Thyroid gland (tissue), 4 donors: Measurements from ENCODE around the gene SLC22A7. TPM values are rescaled to one million over a fixed set of nuclear protein-coding genes. Genes with fewer than 3 reads are reported as not detected.

Source experiments
- DNase-seq, 2 donors: peaks; one replicate each; pipeline ENCODE4 v3.0.0-alpha.2; 2019
- H3K27ac ChIP-seq, 3 donors: fragments of 200-600 bp; sonication (generic); 1 replicate in 2 of 3; 2 replicates in 1 of 3; pipeline ENCODE4 v1.5.1; 2016 to 2019; ENCODE audit warnings: mild to moderate bottlenecking in 1 of 3, moderate library complexity in 1 of 3
- H3K27me3 ChIP-seq: fragments of 200-600 bp; sonication (generic); one replicate; pipeline ENCODE4 v1.5.1; 2019
- H3K36me3 ChIP-seq, 2 donors: fragments of 200-600 bp; sonication (generic); one replicate each; pipeline ENCODE4 v1.5.1; 2016 to 2019
- H3K4me1 ChIP-seq, 2 donors: fragments of 200-600 bp; sonication (generic); one replicate each; pipeline ENCODE4 v1.5.1; 2017 to 2019
- H3K4me3 ChIP-seq, 3 donors: fragments of 200-600 bp; sonication (generic); replicated peaks in 1 of 3; 1 replicate in 2 of 3; 2 replicates in 1 of 3; pipeline ENCODE4 v1.5.1; 2016; ENCODE audit warnings: mild to moderate bottlenecking in 1 of 3
- H3K9me3 ChIP-seq: fragments of 200-600 bp; sonication (generic); one replicate; pipeline ENCODE4 v1.5.1; 2017
- POLR2A ChIP-seq, 2 donors: fragments of 450-650 bp; IDR thresholded peaks; one replicate each; pipeline ENCODE4 v1.6.1; 2017; ENCODE audit warnings: antibody characterized with exemption in 2 of 2, mild to moderate bottlenecking in 2 of 2, moderate library complexity in 1 of 2
- WGBS, 2 donors: methylation state at CpG; one replicate each; pipeline ENCODE4 v1.1.5; 2017; 5-methylcytosine and 5-hydroxymethylcytosine counted together
- intact Hi-C: fragments of 100-400 bp; cut with DNase I; formaldehyde crosslinking; loops from one replicate; pipeline ENCODE4 v1.15.1; 2023
- total RNA-seq, 4 donors: library from RNA; depleted of rRNA; stranded (reverse); fragments of >200 nt; gene quantifications; one replicate each; pipeline ENCODE4 v1.2.3, GENCODE V29; 2016
- TF ChIP-seq, protein P1 (sequence below), 6 experiments: fragments of 200-600 bp in 3 of 6; fragments of 450-650 bp in 3 of 6; sonication (generic) in 3 of 6; IDR thresholded peaks; one replicate each; pipeline ENCODE4 v1.5.1; 2016 to 2019; ENCODE audit warnings: antibody characterized with exemption in 6 of 6, mild to moderate bottlenecking in 2 of 6, inconsistent platforms in 1 of 6, moderate library complexity in 1 of 6

The SLC22A7 gene
- total RNA-seq, 4 donors from 2014 or later = not detected

DNA sequence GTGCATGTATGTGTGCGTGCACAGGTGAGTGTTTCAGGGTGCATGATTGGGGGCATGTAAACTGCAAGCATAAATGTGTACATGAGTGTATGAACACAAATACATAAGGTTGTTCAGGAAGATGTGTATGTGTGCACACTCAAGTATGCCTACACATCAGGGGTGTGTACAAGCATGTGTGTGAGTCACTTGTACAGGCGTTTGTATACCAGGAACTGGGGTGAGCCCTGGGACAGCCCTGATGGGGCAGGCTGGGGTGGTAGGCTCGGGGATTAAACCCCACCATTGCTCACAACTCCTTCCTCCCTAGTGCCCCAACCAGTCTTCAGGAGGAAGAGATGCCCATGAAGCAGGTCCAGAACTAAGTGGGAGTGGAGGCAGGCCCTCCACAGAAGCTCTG, 6.3 kb downstream of the SLC22A7 start:
- Histone ChIP-seq H3K9me3 (no peaks in the 10 kb centered on the region), H3K27me3 (no peaks in the 10 kb centered on the region), H3K36me3 (no peaks in the 10 kb centered on the region), H3K4me1 (peaks cover 9 to 12% of the 10 kb centered on the region in 2 donors), H3K27ac (no peak overlapping the region), H3K4me3 (no peak overlapping the region)
- intact Hi-C loops = no loop called here
- no peak for DNase-seq
- TF ChIP-seq, protein P1, sequence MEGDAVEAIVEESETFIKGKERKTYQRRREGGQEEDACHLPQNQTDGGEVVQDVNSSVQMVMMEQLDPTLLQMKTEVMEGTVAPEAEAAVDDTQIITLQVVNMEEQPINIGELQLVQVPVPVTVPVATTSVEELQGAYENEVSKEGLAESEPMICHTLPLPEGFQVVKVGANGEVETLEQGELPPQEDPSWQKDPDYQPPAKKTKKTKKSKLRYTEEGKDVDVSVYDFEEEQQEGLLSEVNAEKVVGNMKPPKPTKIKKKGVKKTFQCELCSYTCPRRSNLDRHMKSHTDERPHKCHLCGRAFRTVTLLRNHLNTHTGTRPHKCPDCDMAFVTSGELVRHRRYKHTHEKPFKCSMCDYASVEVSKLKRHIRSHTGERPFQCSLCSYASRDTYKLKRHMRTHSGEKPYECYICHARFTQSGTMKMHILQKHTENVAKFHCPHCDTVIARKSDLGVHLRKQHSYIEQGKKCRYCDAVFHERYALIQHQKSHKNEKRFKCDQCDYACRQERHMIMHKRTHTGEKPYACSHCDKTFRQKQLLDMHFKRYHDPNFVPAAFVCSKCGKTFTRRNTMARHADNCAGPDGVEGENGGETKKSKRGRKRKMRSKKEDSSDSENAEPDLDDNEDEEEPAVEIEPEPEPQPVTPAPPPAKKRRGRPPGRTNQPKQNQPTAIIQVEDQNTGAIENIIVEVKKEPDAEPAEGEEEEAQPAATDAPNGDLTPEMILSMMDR (IDR thresholded peaks at IDR 0.05) = no peak
- no peak for TF ChIP-seq POLR2A (IDR thresholded peaks at IDR 0.05)
- WGBS, 2 donors = 80 to 84% methylated on average over 3 of the region's 3 CpGs

DNA sequence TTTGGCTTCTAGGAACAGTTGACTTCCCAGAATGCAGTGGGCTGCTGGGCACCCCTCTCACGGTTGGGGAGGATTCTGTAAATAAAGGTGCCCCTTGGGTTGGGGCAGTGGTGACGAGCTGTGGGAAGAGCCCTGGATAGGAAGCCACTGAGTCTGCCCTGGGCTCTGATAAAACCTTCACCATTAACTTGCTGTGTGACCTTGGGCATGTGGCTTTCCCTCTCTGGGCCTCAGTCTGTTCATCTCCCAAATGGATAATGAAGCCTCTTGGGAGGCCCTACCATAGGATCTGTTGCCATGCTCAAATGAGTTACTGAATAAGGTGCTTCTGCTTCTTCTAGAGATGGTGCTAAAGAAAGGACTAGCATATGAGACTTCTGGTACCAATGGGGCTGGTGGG, 6.8 kb downstream of the SLC22A7 start:
- H3K4me3 ChIP-seq = no peak overlapping the region
- intact Hi-C loops = no loop called here
- DNase-seq = no peak
- H3K27ac ChIP-seq = no peak overlapping the region
- H3K4me1 ChIP-seq = peaks cover 9 to 12% of the 10 kb centered on the region in 2 donors
- WGBS, 2 donors = 90 to 93% methylated on average over 2 of the region's 2 CpGs
- H3K27me3 ChIP-seq = no peaks in the 10 kb centered on the region
- no peaks in the 10 kb centered on the region for H3K9me3 ChIP-seq
- H3K36me3 ChIP-seq = no peaks in the 10 kb centered on the region
- TF ChIP-seq, protein P1 (IDR thresholded peaks at IDR 0.05) = no peak
- TF ChIP-seq POLR2A (IDR thresholded peaks at IDR 0.05) = no peak

DNA sequence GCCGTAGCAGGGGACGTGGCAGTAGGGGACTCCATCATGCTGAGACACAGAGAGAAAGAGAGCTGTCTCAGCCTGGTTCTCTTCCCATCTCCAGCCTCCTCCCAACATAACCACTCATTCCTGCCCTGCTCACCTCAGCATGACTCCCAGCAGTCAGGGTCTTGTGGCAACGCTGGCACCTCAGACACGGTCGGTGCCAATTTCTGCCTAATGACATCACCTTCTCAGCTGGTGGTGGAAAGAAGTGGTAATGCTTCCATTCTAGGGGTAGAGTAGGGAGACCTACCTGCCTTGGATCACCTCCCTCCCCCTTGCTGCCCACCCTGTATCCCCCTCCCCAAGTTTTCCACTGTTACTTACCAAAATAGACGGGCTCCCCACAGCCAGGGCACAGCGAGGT, 8.0 kb downstream of the SLC22A7 start:
- H3K4me1 ChIP-seq = peaks cover 9 to 12% of the 10 kb centered on the region in 2 donors
- intact Hi-C loops = no loop called here
- H3K9me3 ChIP-seq = no peaks in the 10 kb centered on the region
- no peaks in the 10 kb centered on the region for H3K27me3 ChIP-seq
- no peak for DNase-seq
- H3K27ac ChIP-seq = no peak overlapping the region
- no peak for TF ChIP-seq POLR2A (IDR thresholded peaks at IDR 0.05)
- no peak overlapping the region for H3K4me3 ChIP-seq
- H3K36me3 ChIP-seq = no peaks in the 10 kb centered on the region
- 87 to 97% methylated on average over 7 of the region's 7 CpGs for WGBS, 2 donors

DNA sequence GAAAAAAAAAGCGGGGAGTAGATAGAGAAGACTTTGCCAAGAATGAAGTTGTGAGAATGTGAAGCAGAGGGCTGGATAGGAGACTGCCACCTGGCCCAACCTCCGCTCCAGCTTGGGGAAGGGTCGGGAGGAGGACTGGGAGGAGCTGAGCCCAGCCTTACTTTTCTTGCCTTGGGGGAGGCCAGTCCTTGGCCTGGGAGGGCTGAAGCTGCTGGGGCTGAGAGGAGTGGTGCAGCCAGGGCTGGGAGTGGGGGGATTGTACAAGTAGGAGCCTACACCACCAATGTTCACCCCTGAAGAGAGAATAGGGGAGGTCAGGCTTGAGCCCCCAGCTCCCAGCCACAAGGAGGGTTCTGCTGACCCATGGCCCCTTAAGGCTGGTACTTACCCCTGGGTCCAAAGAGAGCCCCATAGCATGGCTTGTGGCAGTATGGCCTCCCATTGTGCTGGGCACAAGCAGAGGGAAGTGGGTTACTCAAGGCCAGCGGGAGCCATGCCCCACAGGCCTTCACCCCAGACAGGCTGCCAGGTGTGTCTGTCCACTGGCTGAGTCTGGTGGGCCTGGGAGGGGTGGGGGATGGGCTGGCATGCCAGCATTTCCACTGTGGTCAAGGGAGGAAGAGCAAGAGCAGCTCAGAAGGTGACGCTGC, 9.5 kb downstream of the SLC22A7 start:
- intact Hi-C loops = no loop called here
- DNase-seq = no peak
- H3K4me1 ChIP-seq = peaks cover 9 to 12% of the 10 kb centered on the region in 2 donors
- H3K9me3 ChIP-seq = no peaks in the 10 kb centered on the region
- TF ChIP-seq, protein P1 (IDR thresholded peaks at IDR 0.05) = no peak
- no peak for TF ChIP-seq POLR2A (IDR thresholded peaks at IDR 0.05)
- no peaks in the 10 kb centered on the region for H3K36me3 ChIP-seq
- 86 to 90% methylated on average over 4 of the region's 5 CpGs for WGBS, 2 donors
- H3K4me3 ChIP-seq = no peak overlapping the region
- H3K27ac ChIP-seq = no peak overlapping the region
- H3K27me3 ChIP-seq = no peaks in the 10 kb centered on the region

DNA sequence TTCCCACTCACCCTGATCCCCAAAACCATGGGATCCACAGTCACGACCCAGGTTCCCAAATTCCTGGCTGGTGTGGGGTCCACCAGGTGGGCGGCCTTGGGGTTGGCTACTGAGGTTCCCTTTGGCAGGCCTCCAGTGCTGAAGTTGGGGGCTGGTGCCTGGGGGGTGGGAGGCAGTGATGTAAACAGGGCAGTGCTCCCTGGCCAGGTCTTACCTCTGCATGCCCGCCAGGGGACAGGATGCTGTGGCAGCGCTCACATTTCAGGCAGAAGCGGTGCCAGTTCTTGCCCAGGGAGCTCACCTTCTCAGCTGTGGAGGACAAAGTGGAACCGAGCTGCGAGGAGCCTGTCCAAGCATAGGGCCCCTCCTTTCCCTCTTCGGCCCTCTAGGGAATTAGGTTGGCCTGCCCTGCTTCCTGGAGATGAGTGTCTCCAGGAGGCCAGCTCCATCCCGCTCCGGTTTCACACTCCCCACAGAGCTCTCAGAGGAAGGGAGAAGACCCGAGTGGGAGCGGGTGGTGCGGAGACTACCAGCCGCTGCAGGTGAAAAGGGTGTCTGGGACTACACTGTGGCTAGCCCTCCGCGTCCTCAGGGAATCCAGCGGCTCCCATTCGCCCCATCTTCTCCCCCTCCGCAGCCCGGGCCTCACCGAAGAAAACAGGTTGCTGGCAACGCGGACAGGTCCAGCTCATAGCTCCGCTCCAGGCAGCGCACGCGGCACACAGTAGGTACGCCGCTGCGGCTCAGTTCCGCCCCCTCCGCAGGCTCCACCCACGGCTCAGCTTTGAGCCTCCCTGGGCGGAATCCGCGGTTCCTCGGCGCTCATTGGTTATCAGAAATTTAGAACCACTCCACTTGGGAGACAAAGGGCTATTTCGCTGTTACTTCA, 10.3 kb downstream of the SLC22A7 start, which contains the start of gene CRIP3:
Gene CRIP3 (minus strand): TSS at position 726 of the 889 bp plus-strand sequence. CDS start 34 bp downstream, at position 692.
- Histone ChIP-seq H3K36me3 (no peaks in the 10 kb centered on the region), H3K27ac (no peak within 1 kb of the TSS), H3K4me3 (peak within 1 kb of the TSS in 1 of 3 donors; percentile 21), H3K27me3 (no peaks in the 10 kb centered on the region), H3K4me1 (peaks cover 9 to 12% of the 10 kb centered on the region in 2 donors), H3K9me3 (no peaks in the 10 kb centered on the region)
- TF ChIP-seq, protein P1 (IDR thresholded peaks at IDR 0.05) = peak in 3 of 6 experiments; percentile 18 to 48 (median 46)
- no peak for TF ChIP-seq POLR2A (IDR thresholded peaks at IDR 0.05)
- intact Hi-C loops = no loop called here
- WGBS, 2 donors = 9 to 25% methylated on average over 4 to 6 of the region's 39 CpGs
- peak; percentile 54 to 57 for DNase-seq
